ENCODE measurements around the gene INSIG2.
"Not testable (repeated sequence)": the region's sequence is repeated elsewhere in the genome, so short reads cannot be mapped to it uniquely, and the experiment has no call there.

The INSIG2 gene

DNA sequence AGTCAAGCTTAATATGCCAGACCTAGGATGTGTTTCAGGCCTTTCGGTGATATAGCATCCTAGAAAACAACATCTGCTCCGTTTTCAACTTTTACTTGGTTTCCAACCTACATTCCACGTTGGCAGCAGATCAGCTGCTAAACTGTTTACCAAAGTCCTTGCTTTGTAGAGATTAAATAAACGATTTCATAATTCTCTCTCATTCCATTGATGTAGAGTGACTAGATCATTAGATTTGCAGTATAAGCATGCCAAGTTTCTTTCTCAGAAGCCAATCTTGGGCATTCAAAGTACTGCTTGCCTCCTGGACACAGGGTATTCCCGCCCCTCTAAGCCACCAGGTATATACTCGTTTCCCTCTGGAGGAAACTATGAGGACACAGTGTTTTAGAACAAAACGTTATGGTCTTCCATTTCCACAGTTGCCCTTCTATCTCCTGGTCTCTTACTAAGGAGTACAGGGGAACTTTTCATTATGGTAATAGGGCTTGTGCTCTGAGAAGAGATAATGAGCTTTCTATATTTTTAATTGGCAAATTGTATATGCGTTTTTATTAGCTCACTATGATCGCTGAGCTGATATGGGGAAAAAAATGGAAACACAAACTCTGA lies 10.5 kb upstream of the INSIG2 start:
- no peak for DNase-seq (ENCODE audit: low spot score)
- H3K27me3 Mint-ChIP-seq (ENCODE audit: low read depth) = peaks cover 51% of the 10 kb centered on the region

DNA sequence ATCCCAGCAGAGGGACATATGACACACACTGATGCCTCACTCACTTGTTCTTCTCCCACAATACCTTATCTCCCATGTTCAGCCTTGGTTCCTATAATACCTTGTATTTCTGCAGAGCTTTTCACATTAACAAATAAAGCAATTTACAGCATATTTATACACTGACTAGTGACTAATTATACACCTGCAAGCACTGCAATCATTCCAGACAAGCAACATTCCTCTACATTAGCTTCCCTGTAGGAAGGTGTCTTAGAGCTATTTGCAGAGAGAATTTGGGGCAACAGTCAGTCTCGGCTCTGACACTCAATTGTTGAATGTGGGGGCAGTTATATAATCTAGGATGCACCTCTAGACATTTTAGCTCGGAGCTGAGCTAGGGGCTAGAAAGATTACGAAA lies 9.5 kb upstream of the INSIG2 start:
- Mint-ChIP-seq H3K36me3 (ENCODE audit: low read depth) (no peaks in the 10 kb centered on the region), H3K4me1 (ENCODE audit: low read depth) (no peaks in the 10 kb centered on the region), H3K4me3 (no peak overlapping the region), H3K27me3 (ENCODE audit: low read depth) (peaks cover 48% of the 10 kb centered on the region), H3K9me3 (no peaks in the 10 kb centered on the region), H3K27ac (no peak overlapping the region)
- DNase-seq (ENCODE audit: low spot score) = no peak

More for the DNA sequence above, 10.5 kb upstream of the INSIG2 start:
- H3K36me3 Mint-ChIP-seq (ENCODE audit: low read depth) = no peaks in the 10 kb centered on the region
- H3K4me1 Mint-ChIP-seq (ENCODE audit: low read depth) = no peaks in the 10 kb centered on the region
- no peak overlapping the region for H3K4me3 Mint-ChIP-seq
- no peak overlapping the region for H3K27ac Mint-ChIP-seq
- no peaks in the 10 kb centered on the region for H3K9me3 Mint-ChIP-seq

DNA sequence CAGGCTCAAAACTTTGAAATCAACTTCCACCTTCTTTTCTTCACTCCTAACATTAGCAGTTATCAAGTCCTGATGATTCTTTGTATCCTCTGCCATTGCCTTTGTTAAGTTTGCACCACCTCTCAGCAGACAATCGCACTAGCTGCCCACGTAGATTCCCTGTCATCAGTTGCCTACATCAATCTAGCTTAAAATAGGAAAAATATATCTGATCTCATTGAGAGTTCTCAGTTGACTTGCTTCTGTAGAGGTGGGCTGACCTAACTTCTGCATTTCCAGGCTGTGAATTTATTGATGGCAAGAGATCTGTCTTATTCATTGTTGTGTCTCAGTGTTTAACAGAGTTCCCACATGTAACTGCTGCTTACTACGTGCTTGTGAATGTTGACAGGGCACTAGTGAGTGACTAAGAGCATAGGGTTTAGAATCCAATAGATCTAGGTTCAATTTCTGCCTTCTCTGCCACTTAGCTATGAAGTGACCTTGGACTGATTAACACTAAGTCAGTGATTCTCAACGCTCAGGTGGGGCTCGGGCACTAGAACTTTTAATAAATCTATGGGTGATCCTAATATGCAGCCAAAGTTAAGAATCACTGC lies 3.7 kb upstream of the INSIG2 start:
- H3K4me1 Mint-ChIP-seq (ENCODE audit: low read depth) = peaks cover 5% of the 10 kb centered on the region
- no peaks in the 10 kb centered on the region for H3K9me3 Mint-ChIP-seq
- no peak overlapping the region for H3K4me3 Mint-ChIP-seq
- H3K27ac Mint-ChIP-seq = no peak overlapping the region
- no peaks in the 10 kb centered on the region for H3K36me3 Mint-ChIP-seq (ENCODE audit: low read depth)
- H3K27me3 Mint-ChIP-seq (ENCODE audit: low read depth) = peaks cover 35% of the 10 kb centered on the region
- no peak for DNase-seq (ENCODE audit: low spot score)

DNA sequence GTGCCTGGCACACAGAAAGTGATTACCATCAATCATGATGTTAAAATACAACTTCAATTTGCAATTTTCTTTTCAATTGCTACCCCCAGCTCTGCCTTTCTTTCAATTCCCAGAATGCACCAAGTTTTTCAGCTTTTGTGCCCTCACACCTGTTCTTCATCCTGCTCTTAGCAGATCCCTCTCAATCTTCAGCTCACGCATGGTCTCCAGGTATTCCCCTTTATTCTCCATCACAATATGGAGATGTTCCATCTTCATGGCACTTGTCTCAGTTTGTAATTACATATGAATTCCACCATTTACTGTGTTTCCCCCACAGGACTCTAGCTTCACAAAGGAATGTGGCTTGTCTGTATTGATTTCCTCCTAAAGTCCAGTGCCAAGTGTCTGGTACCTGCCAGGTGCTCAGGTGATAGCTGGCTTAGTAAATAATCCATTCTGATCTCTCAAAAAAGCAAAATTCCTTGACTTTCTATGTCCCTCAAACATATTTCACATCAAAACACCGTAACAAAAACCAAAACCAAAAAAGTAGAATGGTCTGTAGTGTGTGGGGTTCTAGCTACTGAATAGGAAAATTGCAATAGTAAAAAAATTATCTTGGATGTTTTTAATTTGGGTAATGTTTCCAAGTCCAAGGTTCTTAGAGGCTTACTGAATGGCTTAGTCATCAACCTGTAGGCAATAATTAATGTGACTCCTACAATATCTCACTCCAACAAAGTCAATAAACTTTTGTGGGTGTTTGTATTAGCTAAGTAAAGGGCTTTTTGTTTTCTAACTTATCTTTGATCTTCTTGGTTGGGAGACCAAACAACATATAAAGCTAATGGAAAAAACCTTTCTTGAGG lies 2.9 kb upstream of the INSIG2 start:
- no peak overlapping the region for H3K4me3 Mint-ChIP-seq
- H3K27me3 Mint-ChIP-seq (ENCODE audit: low read depth) = peaks cover 28% of the 10 kb centered on the region
- DNase-seq (ENCODE audit: low spot score) = no peak

DNA sequence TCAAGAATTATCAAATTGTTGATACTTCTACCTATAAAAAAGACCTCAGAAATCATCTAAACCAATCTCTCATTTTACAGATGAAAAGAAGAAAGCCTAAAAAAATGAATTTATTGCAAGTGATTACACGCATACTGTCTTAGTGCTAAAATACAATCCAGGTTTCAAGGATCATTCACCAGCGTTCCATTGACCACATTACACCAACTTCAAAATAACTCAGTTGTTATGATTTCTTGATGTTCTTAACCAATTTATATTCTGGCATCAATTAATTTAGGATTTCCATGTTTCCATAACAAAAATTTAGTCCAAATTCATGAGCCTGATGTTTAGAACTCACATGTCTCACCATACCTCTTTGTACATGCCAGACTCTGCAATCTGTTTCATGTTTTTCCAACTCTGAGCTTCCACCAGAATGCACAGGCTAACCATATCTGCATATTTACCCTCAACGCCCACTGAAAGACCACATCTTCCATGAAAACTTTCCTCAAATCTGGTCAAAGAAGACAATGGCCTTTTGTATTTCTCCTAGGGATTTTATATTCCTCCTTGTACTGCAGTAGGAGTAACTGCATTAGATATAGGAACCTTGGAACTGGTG lies 2.1 kb upstream of the INSIG2 start:
- Mint-ChIP-seq H3K36me3 (ENCODE audit: low read depth) (no peaks in the 10 kb centered on the region), H3K9me3 (no peaks in the 10 kb centered on the region), H3K4me1 (ENCODE audit: low read depth) (peaks cover 12% of the 10 kb centered on the region), H3K27ac (no peak overlapping the region), H3K27me3 (ENCODE audit: low read depth) (peaks cover 23% of the 10 kb centered on the region), H3K4me3 (no peak overlapping the region)
- DNase-seq (ENCODE audit: low spot score) = no peak

More for the DNA sequence above, 2.9 kb upstream of the INSIG2 start:
- peaks cover 10% of the 10 kb centered on the region for H3K4me1 Mint-ChIP-seq (ENCODE audit: low read depth)
- no peaks in the 10 kb centered on the region for H3K36me3 Mint-ChIP-seq (ENCODE audit: low read depth)
- H3K27ac Mint-ChIP-seq = no peak overlapping the region
- H3K9me3 Mint-ChIP-seq = no peaks in the 10 kb centered on the region

- peaks cover 8% of the 10 kb centered on the region for H3K27me3 Mint-ChIP-seq (ENCODE audit: low read depth)
- peaks cover 24% of the 10 kb centered on the region for H3K4me1 Mint-ChIP-seq (ENCODE audit: low read depth)
- H3K36me3 Mint-ChIP-seq (ENCODE audit: low read depth) = peaks cover 2% of the 10 kb centered on the region
- peak overlapping the region; percentile 92 for H3K27ac Mint-ChIP-seq
- H3K9me3 Mint-ChIP-seq = no peaks in the 10 kb centered on the region
- H3K4me3 Mint-ChIP-seq = peak overlapping the region; percentile 94
- DNase-seq (ENCODE audit: low spot score) = peak; percentile 30
Measured at GRCh38 chr2:118089139-118089800, 999 bp downstream of the INSIG2 start.

- no peak for DNase-seq (ENCODE audit: low spot score)
- H3K36me3 Mint-ChIP-seq (ENCODE audit: low read depth) = peaks cover 2% of the 10 kb centered on the region
- no peaks in the 10 kb centered on the region for H3K27me3 Mint-ChIP-seq (ENCODE audit: low read depth)
- H3K4me3 Mint-ChIP-seq = peak overlapping the region; percentile 35
- peaks cover 28% of the 10 kb centered on the region for H3K4me1 Mint-ChIP-seq (ENCODE audit: low read depth)
- H3K27ac Mint-ChIP-seq = no peak overlapping the region
- H3K9me3 Mint-ChIP-seq = no peaks in the 10 kb centered on the region
Measured at GRCh38 chr2:118090387-118091139, 2.3 kb downstream of the INSIG2 start.

DNA sequence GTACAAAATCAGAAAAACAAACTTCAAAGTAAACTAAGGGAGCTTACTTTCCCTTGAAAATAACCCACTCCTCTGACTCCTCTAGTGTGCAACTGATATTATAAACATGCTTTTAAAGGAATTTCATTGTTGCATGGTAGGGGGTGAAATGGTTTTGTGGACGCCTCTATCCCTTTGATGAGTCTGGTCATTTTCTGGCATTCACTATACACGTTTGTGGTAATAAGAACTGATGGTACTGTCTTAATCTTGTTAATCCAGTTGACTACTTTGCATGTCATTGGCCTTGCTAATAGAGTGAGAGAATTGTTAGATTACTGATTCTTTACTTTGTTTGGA lies 2.8 kb downstream of the INSIG2 start:
- no peak overlapping the region for H3K27ac Mint-ChIP-seq
- H3K4me1 Mint-ChIP-seq (ENCODE audit: low read depth) = peaks cover 30% of the 10 kb centered on the region
- H3K4me3 Mint-ChIP-seq = peak overlapping the region; percentile 4
- no peak for DNase-seq (ENCODE audit: low spot score)
- peaks cover 2% of the 10 kb centered on the region for H3K36me3 Mint-ChIP-seq (ENCODE audit: low read depth)
- no peaks in the 10 kb centered on the region for H3K9me3 Mint-ChIP-seq
- no peaks in the 10 kb centered on the region for H3K27me3 Mint-ChIP-seq (ENCODE audit: low read depth)

GRCh38 chr2:118091631-118092030 lies 3.4 kb downstream of the INSIG2 start:
- no peak for DNase-seq (ENCODE audit: low spot score)
- Mint-ChIP-seq H3K9me3 (no peaks in the 10 kb centered on the region), H3K4me1 (ENCODE audit: low read depth) (peaks cover 30% of the 10 kb centered on the region), H3K36me3 (ENCODE audit: low read depth) (peaks cover 2% of the 10 kb centered on the region), H3K4me3 (no peak overlapping the region), H3K27me3 (ENCODE audit: low read depth) (no peaks in the 10 kb centered on the region), H3K27ac (no peak overlapping the region)

DNA sequence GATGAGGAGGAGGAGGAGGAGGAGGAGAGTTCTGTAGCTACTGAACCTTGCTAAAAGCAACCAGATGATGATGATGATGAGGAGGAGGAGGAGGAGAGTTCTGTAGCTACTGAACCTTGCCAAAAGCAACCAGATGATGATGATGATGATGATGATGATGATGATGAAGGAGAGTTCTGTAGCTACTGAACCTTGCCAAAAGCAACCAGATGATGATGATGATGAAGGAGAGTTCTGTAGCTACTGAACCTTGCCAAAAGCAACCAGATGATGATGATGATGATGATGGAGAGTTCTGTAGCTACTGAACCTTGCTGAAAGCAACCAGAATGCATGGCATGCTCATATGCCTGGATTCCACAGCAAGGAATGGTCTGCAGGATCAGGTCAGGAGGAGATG lies 5.8 kb downstream of the INSIG2 start:
- H3K27me3 Mint-ChIP-seq (ENCODE audit: low read depth); H3K9me3 Mint-ChIP-seq; DNase-seq (ENCODE audit: low spot score); H3K27ac Mint-ChIP-seq; H3K4me3 Mint-ChIP-seq: not testable (repeated sequence)
- H3K4me1 Mint-ChIP-seq (ENCODE audit: low read depth) = peaks cover 35% of the 10 kb centered on the region
- peaks cover 14% of the 10 kb centered on the region for H3K36me3 Mint-ChIP-seq (ENCODE audit: low read depth)

- Mint-ChIP-seq H3K4me1 (ENCODE audit: low read depth) (peaks cover 35% of the 10 kb centered on the region), H3K9me3 (no peaks in the 10 kb centered on the region), H3K27ac (no peak overlapping the region), H3K27me3 (ENCODE audit: low read depth) (no peaks in the 10 kb centered on the region), H3K36me3 (ENCODE audit: low read depth) (peaks cover 15% of the 10 kb centered on the region), H3K4me3 (no peak overlapping the region)
- no peak for DNase-seq (ENCODE audit: low spot score)
Measured at GRCh38 chr2:118094503-118094902, 6.2 kb downstream of the INSIG2 start.

- Mint-ChIP-seq H3K4me1 (ENCODE audit: low read depth) (peaks cover 32% of the 10 kb centered on the region), H3K27ac (no peak overlapping the region), H3K36me3 (ENCODE audit: low read depth) (peaks cover 22% of the 10 kb centered on the region)
Measured at GRCh38 chr2:118095610-118096009, 7.3 kb downstream of the INSIG2 start.

DNA sequence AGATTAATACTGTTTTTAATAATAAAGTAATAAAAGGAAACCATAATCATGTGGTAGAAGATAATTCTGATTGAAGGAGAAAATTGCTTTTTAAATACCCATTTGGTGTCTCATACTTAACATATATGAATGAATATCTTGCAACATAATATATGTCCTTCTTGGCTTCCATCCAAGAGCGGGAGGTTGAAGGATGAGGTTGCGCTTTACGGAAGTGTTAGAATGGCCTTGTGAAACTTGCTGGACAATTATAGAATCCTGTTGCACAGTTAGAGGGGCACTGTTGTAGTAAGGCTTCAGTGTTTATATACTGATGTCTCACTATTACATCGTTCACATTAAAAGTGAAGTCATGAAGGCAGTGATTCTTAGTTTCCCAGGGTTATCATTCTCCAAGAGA lies 9.4 kb downstream of the INSIG2 start:
- peaks cover 25% of the 10 kb centered on the region for H3K4me1 Mint-ChIP-seq (ENCODE audit: low read depth)
- peaks cover 36% of the 10 kb centered on the region for H3K36me3 Mint-ChIP-seq (ENCODE audit: low read depth)
- no peak overlapping the region for H3K4me3 Mint-ChIP-seq
- no peaks in the 10 kb centered on the region for H3K27me3 Mint-ChIP-seq (ENCODE audit: low read depth)
- no peaks in the 10 kb centered on the region for H3K9me3 Mint-ChIP-seq
- no peak overlapping the region for H3K27ac Mint-ChIP-seq
- no peak for DNase-seq (ENCODE audit: low spot score)

More at GRCh38 chr2:118095610-118096009, 7.3 kb downstream of the INSIG2 start:
- DNase-seq (ENCODE audit: low spot score) = no peak
- no peak overlapping the region for H3K4me3 Mint-ChIP-seq
- no peaks in the 10 kb centered on the region for H3K27me3 Mint-ChIP-seq (ENCODE audit: low read depth)
- H3K9me3 Mint-ChIP-seq = no peaks in the 10 kb centered on the region

Measured in T-helper 2 cell treated with Interferon-gamma antibody and Interleukin-4, amounts not matched to agents 5 μg/mL and 100 μg/mL, for 36 hours (primary cell).